HEK293 (cell line): ENCODE results near the gene MFAP5.

ENCODE experiments used
- HOXC10 ChIP-seq: sonication (generic); formaldehyde crosslinking; IDR thresholded peaks from 2 replicates; pipeline ENCODE4 v1.8.1; 2023; ENCODE audit warnings: mild to moderate bottlenecking, missing genetic modification reagents
- IKZF3 ChIP-seq: fragments of 450-650 bp; IDR thresholded peaks from 2 replicates; pipeline ENCODE4 v1.5.0; 2018; ENCODE audit warnings: missing biosample characterization, mild to moderate bottlenecking, missing genetic modification characterization, moderate library complexity
- SALL2 ChIP-seq: fragments of 450-650 bp; formaldehyde crosslinking; IDR thresholded peaks from 2 replicates; pipeline ENCODE4 v1.5.0; 2017; ENCODE audit warnings: missing biosample characterization, mild to moderate bottlenecking, missing genetic modification characterization, borderline replicate concordance
- TRIM28 ChIP-seq: IDR thresholded peaks from 2 replicates; pipeline ENCODE4 v1.6.1; 2011; ENCODE audit warnings: low read length, control low read depth, borderline replicate concordance
- ZBTB1 ChIP-seq: fragments of 450-650 bp; formaldehyde crosslinking; IDR thresholded peaks from 2 replicates; pipeline ENCODE4 v1.5.1; 2016; ENCODE audit warnings: missing biosample characterization, missing genetic modification characterization
- ZNF112 ChIP-seq: fragments of 450-650 bp; formaldehyde crosslinking; IDR thresholded peaks from 2 replicates; pipeline ENCODE4 v1.5.0; 2017; ENCODE audit warnings: missing biosample characterization, missing genetic modification characterization
- ZNF132 ChIP-seq: fragments of 450-650 bp; formaldehyde crosslinking; IDR thresholded peaks from 2 replicates; pipeline ENCODE4 v1.5.1; 2017; ENCODE audit warnings: missing biosample characterization, missing genetic modification characterization, borderline replicate concordance
- ZNF138 ChIP-seq: fragments of 450-650 bp; formaldehyde crosslinking; IDR thresholded peaks from 2 replicates; pipeline ENCODE4 v1.5.1; 2016; ENCODE audit warnings: missing biosample characterization, missing genetic modification characterization, borderline replicate concordance
- ZNF2 ChIP-seq: fragments of 450-650 bp; formaldehyde crosslinking; IDR thresholded peaks from 2 replicates; pipeline ENCODE4 v1.5.1; 2016; ENCODE audit warnings: missing biosample characterization, missing genetic modification characterization
- ZNF239 ChIP-seq: fragments of 450-650 bp; formaldehyde crosslinking; IDR thresholded peaks from 2 replicates; pipeline ENCODE4 v1.5.1; 2016; ENCODE audit warnings: missing biosample characterization, missing genetic modification characterization
- ZNF274 ChIP-seq, 2 experiments: fragments of 200-500 bp in 1 of 2; fragments of 450-650 bp in 1 of 2; sonication (Bioruptor generic) in 1 of 2; formaldehyde crosslinking in 1 of 2; IDR thresholded peaks; 2 replicates each; pipeline versions ENCODE4 v1.5.1 to v1.6.1; 2014 to 2016; ENCODE audit warnings: borderline replicate concordance in 1 of 2, inconsistent platforms in 1 of 2, low read length in 1 of 2, missing biosample characterization in 1 of 2, missing genetic modification characterization in 1 of 2
- ZNF341 ChIP-seq: fragments of 450-650 bp; formaldehyde crosslinking; IDR thresholded peaks from 2 replicates; pipeline ENCODE4; 2016; ENCODE audit warnings: low read depth, missing biosample characterization, missing genetic modification characterization
- ZNF354C ChIP-seq: fragments of 450-650 bp; formaldehyde crosslinking; IDR thresholded peaks from 2 replicates; pipeline ENCODE4 v1.5.1; 2016; ENCODE audit warnings: missing biosample characterization, missing genetic modification characterization, low read depth, borderline replicate concordance
- ZNF366 ChIP-seq: fragments of 450-650 bp; formaldehyde crosslinking; conservative IDR thresholded peaks from 2 replicates; pipeline ENCODE4 v1.5.1; 2016; ENCODE audit warnings: missing biosample characterization, missing genetic modification characterization
- ZNF391 ChIP-seq: fragments of 450-650 bp; formaldehyde crosslinking; IDR thresholded peaks from 2 replicates; pipeline ENCODE4 v1.5.1; 2016; ENCODE audit warnings: low read depth, missing biosample characterization, missing genetic modification characterization, borderline replicate concordance
- ZNF416 ChIP-seq: fragments of 450-650 bp; formaldehyde crosslinking; IDR thresholded peaks from 2 replicates; pipeline ENCODE4 v1.5.1; 2016; ENCODE audit warnings: missing biosample characterization, missing genetic modification characterization
- ZNF423 ChIP-seq: fragments of 450-650 bp; formaldehyde crosslinking; IDR thresholded peaks from 2 replicates; pipeline ENCODE4 v1.5.1; 2016; ENCODE audit warnings: missing biosample characterization, missing genetic modification characterization
- ZNF473 ChIP-seq: fragments of 450-650 bp; formaldehyde crosslinking; IDR thresholded peaks from 2 replicates; pipeline ENCODE4 v1.5.1; 2017; ENCODE audit warnings: missing biosample characterization, missing genetic modification characterization
- ZNF501 ChIP-seq: fragments of 450-650 bp; formaldehyde crosslinking; IDR thresholded peaks from 2 replicates; pipeline ENCODE4 v1.5.1; 2016; ENCODE audit warnings: missing biosample characterization, missing genetic modification characterization
- ZNF610 ChIP-seq: fragments of 450-650 bp; formaldehyde crosslinking; IDR thresholded peaks from 2 replicates; pipeline ENCODE4 v1.5.1; 2016; ENCODE audit warnings: missing biosample characterization, missing genetic modification characterization, borderline replicate concordance
- ZNF654 ChIP-seq: fragments of 450-650 bp; formaldehyde crosslinking; IDR thresholded peaks from 2 replicates; pipeline ENCODE4 v1.5.1; 2016; ENCODE audit warnings: low read depth, missing biosample characterization, missing genetic modification characterization
- ZNF664 ChIP-seq: fragments of 450-650 bp; formaldehyde crosslinking; IDR thresholded peaks from 2 replicates; pipeline ENCODE4 v1.5.1; 2016; ENCODE audit warnings: missing biosample characterization, missing genetic modification characterization
- ZNF677 ChIP-seq: fragments of 450-650 bp; IDR thresholded peaks from 2 replicates; pipeline ENCODE4 v1.5.0; 2018; ENCODE audit warnings: missing biosample characterization, mild to moderate bottlenecking, missing genetic modification characterization, moderate library complexity
- ZNF792 ChIP-seq: fragments of 450-650 bp; formaldehyde crosslinking; IDR thresholded peaks from 2 replicates; pipeline ENCODE4 v1.5.1; 2016; ENCODE audit warnings: missing biosample characterization, missing genetic modification characterization
- TF ChIP-seq, protein P1 (sequence below): fragments of 450-650 bp; formaldehyde crosslinking; IDR thresholded peaks from 2 replicates; pipeline ENCODE4 v1.5.1; 2016; ENCODE audit warnings: missing biosample characterization, missing genetic modification characterization
- TF ChIP-seq, protein P2 (sequence below): fragments of 450-650 bp; formaldehyde crosslinking; IDR thresholded peaks from 2 replicates; pipeline ENCODE4 v1.5.1; 2016; ENCODE audit warnings: missing biosample characterization, missing genetic modification characterization
- TF ChIP-seq, protein P3 (sequence below): fragments of 450-650 bp; formaldehyde crosslinking; IDR thresholded peaks from 2 replicates; pipeline ENCODE4 v1.5.1; 2016; ENCODE audit warnings: missing biosample characterization, missing genetic modification characterization, borderline replicate concordance
- TF ChIP-seq, protein P4 (sequence below): fragments of 450-650 bp; formaldehyde crosslinking; IDR thresholded peaks from 2 replicates; pipeline ENCODE4 v1.5.1; 2016; ENCODE audit warnings: missing biosample characterization, missing genetic modification characterization, low read depth
- TF ChIP-seq, protein P5 (sequence below): fragments of 450-650 bp; formaldehyde crosslinking; IDR thresholded peaks from 2 replicates; pipeline ENCODE4 v1.5.1; 2017; ENCODE audit warnings: missing biosample characterization, missing genetic modification characterization
- TF ChIP-seq, protein P6 (sequence below): fragments of 450-650 bp; IDR thresholded peaks from 2 replicates; pipeline ENCODE4 v1.5.1; 2018; ENCODE audit warnings: missing biosample characterization, missing genetic modification characterization

The MFAP5 gene

DNA sequence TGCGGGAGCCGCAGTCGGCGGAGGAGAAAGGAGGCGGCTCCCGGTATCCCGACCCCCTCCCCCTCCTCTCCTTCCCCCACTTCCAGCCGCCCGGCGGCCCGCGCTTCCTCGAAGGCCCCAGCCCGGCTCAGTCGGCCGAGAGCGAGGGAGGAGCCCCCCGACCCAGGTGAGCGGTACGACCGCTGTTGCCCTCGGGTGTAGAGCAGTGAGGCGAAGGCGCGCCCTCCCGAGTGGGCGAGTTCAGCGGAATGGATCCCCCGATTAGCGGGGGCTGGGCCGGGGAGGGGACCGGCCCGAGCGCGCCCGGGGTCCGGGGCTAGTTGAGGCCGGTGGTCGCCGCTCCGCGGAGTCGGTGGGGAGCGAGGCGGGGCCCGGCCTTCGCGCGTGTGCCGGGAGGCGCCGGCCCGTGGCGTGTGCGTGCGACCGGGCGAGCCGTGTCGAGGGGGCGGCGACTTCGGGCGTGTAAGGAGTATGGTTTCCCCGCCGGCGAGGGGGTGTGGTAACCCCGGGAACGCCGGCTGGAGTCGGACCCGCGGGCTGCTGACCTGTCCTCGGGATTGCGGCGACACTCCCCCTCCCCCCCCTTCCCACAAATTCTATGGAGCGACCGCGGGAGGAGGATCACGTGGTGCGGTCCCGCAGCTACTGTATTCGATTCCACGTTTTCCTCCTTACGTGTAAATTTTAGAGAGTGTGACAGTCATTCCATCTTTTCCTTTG, 35.7 kb upstream of the MFAP5 start (continued):
- TF ChIP-seq, protein P1, sequence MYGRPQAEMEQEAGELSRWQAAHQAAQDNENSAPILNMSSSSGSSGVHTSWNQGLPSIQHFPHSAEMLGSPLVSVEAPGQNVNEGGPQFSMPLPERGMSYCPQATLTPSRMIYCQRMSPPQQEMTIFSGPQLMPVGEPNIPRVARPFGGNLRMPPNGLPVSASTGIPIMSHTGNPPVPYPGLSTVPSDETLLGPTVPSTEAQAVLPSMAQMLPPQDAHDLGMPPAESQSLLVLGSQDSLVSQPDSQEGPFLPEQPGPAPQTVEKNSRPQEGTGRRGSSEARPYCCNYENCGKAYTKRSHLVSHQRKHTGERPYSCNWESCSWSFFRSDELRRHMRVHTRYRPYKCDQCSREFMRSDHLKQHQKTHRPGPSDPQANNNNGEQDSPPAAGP = peak; percentile 11; the same call in 1 of the 2 replicates
- TF ChIP-seq ZNF654 (tag by site-specific recombination) = no peak
- 0 out of 2 replicates have a peak, but pooled peaks have one; percentile 15 for TF ChIP-seq ZNF2
- TF ChIP-seq ZNF239 (tag by site-specific recombination) = no peak
- TF ChIP-seq, protein P2, sequence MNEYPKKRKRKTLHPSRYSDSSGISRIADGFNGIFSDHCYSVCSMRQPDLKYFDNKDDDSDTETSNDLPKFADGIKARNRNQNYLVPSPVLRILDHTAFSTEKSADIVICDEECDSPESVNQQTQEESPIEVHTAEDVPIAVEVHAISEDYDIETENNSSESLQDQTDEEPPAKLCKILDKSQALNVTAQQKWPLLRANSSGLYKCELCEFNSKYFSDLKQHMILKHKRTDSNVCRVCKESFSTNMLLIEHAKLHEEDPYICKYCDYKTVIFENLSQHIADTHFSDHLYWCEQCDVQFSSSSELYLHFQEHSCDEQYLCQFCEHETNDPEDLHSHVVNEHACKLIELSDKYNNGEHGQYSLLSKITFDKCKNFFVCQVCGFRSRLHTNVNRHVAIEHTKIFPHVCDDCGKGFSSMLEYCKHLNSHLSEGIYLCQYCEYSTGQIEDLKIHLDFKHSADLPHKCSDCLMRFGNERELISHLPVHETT (tag by site-specific recombination) = no peak
- no peak for TF ChIP-seq ZNF416 (tag by site-specific recombination)
- no peak for TF ChIP-seq ZNF473 (tag by site-specific recombination)
- TF ChIP-seq ZNF423 (tag by site-specific recombination) = no peak
- peak; percentile 71; the same call in 1 of the 2 replicates for TF ChIP-seq ZNF501 (tag by site-specific recombination)
- TF ChIP-seq, protein P3, sequence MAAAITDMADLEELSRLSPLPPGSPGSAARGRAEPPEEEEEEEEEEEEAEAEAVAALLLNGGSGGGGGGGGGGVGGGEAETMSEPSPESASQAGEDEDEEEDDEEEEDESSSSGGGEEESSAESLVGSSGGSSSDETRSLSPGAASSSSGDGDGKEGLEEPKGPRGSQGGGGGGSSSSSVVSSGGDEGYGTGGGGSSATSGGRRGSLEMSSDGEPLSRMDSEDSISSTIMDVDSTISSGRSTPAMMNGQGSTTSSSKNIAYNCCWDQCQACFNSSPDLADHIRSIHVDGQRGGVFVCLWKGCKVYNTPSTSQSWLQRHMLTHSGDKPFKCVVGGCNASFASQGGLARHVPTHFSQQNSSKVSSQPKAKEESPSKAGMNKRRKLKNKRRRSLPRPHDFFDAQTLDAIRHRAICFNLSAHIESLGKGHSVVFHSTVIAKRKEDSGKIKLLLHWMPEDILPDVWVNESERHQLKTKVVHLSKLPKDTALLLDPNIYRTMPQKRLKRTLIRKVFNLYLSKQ (tag by site-specific recombination) = no peak
- TF ChIP-seq ZNF677 (tag by site-specific recombination) = no peak
- no peak for TF ChIP-seq SALL2 (tag by site-specific recombination)
- TF ChIP-seq ZNF664 (tag by site-specific recombination) = no peak
- no peak for TF ChIP-seq ZNF391 (tag by site-specific recombination)
- TF ChIP-seq ZNF341 (tag by site-specific recombination) = peak; percentile 94
- no peak for TF ChIP-seq ZNF354C
- no peak for TF ChIP-seq ZNF132
- no peak for TF ChIP-seq ZBTB1 (tag by site-specific recombination)
- TF ChIP-seq IKZF3 (tag by site-specific recombination) = peak; percentile 93
- TF ChIP-seq ZNF138 (tag by site-specific recombination) = no peak
- TF ChIP-seq, protein P4, sequence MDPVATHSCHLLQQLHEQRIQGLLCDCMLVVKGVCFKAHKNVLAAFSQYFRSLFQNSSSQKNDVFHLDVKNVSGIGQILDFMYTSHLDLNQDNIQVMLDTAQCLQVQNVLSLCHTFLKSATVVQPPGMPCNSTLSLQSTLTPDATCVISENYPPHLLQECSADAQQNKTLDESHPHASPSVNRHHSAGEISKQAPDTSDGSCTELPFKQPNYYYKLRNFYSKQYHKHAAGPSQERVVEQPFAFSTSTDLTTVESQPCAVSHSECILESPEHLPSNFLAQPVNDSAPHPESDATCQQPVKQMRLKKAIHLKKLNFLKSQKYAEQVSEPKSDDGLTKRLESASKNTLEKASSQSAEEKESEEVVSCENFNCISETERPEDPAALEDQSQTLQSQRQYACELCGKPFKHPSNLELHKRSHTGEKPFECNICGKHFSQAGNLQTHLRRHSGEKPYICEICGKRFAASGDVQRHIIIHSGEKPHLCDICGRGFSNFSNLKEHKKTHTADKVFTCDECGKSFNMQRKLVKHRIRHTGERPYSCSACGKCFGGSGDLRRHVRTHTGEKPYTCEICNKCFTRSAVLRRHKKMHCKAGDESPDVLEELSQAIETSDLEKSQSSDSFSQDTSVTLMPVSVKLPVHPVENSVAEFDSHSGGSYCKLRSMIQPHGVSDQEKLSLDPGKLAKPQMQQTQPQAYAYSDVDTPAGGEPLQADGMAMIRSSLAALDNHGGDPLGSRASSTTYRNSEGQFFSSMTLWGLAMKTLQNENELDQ (tag by site-specific recombination) = no peak
- TF ChIP-seq ZNF274 (IDR thresholded peaks at IDR 0.05; ENCODE audit: low read length) = no peak
- TF ChIP-seq ZNF274 (tag by site-specific recombination; IDR thresholded peaks at IDR 0.05; ENCODE audit: borderline replicate concordance) = no peak
- no peak for TF ChIP-seq TRIM28
- TF ChIP-seq, protein P5, sequence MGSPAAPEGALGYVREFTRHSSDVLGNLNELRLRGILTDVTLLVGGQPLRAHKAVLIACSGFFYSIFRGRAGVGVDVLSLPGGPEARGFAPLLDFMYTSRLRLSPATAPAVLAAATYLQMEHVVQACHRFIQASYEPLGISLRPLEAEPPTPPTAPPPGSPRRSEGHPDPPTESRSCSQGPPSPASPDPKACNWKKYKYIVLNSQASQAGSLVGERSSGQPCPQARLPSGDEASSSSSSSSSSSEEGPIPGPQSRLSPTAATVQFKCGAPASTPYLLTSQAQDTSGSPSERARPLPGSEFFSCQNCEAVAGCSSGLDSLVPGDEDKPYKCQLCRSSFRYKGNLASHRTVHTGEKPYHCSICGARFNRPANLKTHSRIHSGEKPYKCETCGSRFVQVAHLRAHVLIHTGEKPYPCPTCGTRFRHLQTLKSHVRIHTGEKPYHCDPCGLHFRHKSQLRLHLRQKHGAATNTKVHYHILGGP (tag by site-specific recombination) = no peak
- no peak for TF ChIP-seq HOXC10 (CRISPR knock-in tag)
- no peak; the same call in 1 of the 2 replicates for TF ChIP-seq ZNF610 (tag by site-specific recombination)
- 0 out of 2 replicates have a peak, but pooled peaks have one; percentile 45 for TF ChIP-seq ZNF792 (tag by site-specific recombination)
- no peak for TF ChIP-seq ZNF366 (tag by site-specific recombination)
- TF ChIP-seq ZNF112 (tag by site-specific recombination) = no peak
- TF ChIP-seq, protein P6, sequence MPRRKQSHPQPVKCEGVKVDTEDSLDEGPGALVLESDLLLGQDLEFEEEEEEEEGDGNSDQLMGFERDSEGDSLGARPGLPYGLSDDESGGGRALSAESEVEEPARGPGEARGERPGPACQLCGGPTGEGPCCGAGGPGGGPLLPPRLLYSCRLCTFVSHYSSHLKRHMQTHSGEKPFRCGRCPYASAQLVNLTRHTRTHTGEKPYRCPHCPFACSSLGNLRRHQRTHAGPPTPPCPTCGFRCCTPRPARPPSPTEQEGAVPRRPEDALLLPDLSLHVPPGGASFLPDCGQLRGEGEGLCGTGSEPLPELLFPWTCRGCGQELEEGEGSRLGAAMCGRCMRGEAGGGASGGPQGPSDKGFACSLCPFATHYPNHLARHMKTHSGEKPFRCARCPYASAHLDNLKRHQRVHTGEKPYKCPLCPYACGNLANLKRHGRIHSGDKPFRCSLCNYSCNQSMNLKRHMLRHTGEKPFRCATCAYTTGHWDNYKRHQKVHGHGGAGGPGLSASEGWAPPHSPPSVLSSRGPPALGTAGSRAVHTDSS (tag by site-specific recombination) = no peak; the same call in 1 of the 2 replicates
